ENCODE measurements around the gene MEG3.
"Not testable (repeated sequence)": the region's sequence is repeated elsewhere in the genome, so short reads cannot be mapped to it uniquely, and the experiment has no call there.

MEG3 gene

GRCh38 chr14:100816286-100816949, 9.5 kb upstream of the MEG3 start:
- no peak for DNase-seq

DNA sequence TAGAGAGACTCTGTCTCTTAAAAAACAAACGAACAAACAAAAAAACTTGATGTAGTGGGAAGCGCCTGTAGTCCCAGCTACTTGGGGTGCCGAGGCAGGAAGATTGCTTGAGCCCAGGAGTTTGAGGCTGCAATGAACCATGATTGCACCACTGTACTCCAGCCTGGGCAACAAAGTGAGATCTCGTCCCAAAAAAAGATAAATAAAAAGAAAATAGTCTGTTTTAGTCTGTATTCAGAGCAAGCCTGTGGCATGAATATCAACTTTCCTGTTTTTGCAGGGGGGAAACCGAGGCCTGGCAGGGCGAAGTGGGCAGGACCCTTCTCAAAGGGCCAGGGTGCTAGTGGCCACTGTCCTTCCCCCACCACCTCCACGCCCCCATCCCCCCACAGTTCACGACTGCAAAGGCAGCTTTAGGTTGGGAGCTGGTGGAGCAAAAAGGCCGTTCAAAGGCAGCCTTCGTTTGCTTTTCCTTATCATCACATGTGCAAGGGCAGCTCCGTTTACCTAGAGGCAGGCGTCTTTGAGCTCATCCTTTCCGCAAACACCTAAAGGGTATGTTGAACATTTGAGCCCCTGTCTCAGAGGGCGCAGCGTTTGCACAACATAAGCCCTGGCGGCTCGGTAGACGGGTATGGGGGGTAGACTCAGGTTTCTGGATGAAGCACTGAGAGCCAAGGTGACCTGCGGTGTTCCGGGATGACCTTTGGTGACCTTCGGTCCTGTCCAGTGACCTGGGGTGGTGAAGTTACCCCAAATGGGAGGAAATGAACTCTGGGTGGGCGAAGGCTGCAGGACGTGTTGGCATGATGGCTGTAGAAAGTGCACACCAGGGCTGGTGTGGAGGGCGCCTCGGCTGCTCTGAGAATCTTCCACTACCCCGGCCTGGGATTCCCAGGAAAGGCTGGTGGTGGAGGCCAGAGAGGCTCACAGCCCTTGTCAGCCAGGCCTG, 8.7 kb upstream of the MEG3 start:
- DNase-seq: no peak

- no peak for DNase-seq
These were observed 7.7 kb upstream of the MEG3 start for GRCh38 chr14:100818221-100818699.

GRCh38 chr14:100818923-100819322, 7.0 kb upstream of the MEG3 start:
- DNase-seq: not testable (repeated sequence)

DNA sequence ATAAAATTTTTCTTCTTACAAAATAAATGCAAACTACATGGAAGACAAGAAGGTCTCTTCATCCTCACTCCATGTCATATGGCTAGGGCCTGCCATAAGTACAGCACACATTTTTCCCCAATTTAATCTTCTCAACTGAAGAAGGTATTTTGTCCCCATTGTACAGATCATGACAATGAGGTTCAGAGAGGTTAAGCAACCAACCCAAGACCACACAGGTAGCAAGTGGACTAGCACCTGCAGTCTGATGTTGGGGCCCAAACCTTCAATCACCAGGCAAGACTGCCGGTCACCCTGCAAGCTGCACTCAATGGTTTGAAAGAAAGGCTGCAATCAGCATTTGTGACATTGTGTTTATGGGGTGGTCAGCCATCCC, 6.5 kb upstream of the MEG3 start:
- DNase-seq: no peak

DNA sequence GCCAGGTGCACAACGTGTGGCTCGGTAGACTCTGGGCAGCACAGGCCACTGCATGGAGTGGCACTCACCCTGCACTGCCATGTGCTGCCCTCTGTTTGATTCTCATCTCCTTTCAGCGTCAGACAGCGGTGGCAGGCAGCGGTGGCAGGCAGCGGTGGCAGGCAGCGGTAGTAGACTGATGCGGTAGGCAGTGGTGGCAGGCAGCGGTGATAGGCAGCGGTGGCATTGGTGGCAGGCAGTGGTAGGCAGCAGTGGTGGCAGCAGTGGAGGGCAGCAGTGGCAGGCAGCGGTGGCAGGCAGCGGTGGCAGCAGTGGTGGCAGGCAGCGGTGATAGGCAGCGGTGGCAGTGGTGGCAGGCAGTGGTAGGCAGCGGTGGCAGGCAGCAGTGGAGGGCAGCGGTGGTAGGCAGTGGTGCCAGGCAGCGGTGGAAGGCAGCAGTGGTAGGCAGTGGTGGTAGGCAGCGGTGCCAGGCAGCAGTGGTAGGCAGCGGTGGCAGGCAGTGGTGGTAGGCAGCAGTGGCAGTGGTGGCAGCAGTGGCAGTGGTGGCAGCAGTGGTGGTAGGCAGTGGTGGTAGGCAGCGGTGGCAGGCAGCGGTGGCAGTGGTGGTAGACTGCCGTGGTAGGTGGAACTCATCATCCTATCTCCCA, 6.0 kb upstream of the MEG3 start:
- no peak for DNase-seq

DNA sequence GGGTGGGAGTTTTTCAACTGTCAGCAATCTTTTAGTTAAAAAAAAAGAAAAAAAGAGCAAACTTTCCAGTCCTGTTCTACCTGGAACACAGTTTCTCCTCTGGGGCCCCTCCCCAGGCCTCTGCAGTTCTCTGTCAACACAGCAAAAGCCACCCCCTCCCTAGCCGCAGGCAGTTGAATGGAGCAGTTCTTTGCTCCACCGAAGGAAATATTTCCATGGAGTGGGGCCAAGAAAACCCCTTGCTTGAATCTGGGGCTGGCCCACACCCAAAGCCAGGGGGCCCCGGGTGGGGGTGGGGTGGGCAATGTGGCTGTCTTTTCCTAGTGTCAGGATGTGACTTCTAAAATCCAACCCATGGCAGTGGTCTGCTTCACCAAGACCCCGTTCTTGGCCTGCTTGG, 5.0 kb upstream of the MEG3 start:
- DNase-seq: no peak

DNA sequence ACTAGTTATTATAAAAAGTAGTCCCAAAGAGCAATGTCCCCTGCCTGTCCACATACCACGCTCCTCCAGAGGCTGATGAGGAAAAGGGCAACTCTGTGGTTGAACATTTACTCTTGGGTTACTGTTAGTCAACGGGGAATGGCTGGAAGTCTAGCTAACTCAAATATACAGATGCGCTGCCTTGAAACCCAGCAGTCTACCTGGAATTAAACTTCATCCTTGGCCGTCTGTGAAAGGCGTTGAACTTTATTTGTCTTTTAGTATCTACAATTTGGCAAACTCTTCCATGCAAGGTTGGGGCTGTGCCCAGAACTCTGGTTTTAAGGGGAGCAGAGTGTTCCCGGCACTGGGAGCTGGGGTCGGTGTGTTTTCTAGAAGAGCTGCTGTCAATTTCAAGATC, 3.9 kb upstream of the MEG3 start:
- no peak for DNase-seq

DNA sequence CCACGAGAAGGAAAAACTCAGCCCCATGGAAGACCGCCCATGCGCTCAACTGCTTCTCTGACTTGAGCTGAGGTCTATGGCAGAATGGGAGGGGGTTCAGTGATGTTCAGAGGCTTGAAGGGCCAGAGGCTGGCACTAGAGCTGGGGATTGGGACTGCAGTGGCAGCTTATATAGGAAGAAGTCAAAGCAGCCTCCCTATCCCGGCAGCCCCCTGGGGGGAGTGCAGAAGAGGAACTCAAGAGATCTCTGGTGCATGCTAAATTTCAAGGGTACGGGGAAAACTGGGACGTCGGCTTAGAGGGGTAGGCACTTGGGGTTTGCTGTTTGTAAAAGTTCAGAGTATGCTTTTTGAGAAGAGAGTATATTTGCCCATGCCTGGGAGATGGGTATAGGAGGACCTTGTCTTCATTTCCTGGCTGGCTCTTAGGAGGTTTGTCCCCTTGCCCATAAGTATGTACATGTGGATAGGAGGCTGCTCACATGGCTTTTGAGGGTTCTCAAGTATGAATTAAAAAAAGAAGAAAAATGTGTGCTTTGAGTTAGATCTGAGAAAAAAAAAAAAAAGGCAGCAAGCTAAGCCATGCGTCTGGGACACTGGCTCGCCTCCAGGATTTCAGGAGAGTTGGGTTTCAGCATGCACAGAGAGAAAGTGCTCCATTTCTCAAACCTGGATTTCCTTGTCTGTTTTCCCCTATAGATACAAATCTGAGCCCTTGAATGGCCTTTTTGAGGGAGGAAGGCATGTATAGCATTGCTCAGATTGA, 3.2 kb upstream of the MEG3 start:
- DNase-seq: no peak

DNA sequence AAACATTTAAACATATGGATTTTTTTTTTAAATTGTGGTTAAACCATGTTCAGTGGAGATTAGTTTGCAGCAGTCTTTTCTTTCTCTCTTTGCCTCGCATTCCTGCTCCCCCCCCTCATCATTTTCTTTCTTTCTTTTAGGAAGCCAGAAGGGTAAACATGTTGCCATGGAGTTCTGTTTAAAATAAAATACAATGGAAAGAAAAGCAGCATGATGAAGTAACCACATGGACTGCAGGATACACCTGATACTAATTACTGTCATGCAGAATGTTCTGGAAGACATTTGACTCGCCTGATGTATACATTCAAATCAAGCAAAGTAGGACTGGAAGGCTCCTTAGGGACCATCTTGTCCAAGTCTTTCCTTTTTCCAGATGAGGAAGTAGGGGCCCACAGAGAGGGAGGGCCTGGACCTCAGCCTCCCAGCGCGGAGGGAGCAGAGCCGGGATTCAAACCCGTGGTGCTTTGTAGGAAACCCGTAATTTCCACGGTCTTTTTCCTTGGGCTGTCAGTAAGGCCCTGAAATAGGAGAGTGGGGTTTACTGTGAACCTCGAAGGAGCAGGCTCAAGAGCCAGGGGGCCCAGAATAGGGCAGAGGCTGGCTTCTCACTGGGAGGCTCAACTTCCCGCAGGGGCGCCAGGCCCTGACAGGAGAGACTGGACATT, 2.4 kb upstream of the MEG3 start:
- DNase-seq: no peak

DNA sequence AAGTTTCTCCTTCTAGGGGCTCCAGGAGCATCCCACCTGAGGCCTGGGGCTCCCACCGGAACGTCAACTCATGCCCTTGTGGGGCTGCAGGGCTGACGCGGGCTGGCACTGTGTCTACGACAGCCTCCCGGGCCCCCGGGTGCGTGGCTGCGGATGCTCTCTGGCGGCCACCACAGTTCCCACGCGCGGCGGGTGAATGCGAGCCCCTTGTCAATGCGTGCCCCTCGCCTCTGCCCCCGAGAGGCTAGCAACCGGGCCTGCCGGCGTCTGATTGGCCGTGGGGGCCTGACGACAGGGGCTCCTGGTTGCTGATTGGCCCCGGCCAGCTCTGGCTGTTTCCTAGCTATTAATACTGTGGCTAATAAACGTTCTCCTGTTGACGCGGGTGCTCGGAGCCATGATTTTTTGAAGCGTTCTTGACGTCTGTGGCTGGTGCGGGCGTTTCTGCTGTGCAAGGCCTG, 1.8 kb upstream of the MEG3 start:
- no peak for DNase-seq

DNA sequence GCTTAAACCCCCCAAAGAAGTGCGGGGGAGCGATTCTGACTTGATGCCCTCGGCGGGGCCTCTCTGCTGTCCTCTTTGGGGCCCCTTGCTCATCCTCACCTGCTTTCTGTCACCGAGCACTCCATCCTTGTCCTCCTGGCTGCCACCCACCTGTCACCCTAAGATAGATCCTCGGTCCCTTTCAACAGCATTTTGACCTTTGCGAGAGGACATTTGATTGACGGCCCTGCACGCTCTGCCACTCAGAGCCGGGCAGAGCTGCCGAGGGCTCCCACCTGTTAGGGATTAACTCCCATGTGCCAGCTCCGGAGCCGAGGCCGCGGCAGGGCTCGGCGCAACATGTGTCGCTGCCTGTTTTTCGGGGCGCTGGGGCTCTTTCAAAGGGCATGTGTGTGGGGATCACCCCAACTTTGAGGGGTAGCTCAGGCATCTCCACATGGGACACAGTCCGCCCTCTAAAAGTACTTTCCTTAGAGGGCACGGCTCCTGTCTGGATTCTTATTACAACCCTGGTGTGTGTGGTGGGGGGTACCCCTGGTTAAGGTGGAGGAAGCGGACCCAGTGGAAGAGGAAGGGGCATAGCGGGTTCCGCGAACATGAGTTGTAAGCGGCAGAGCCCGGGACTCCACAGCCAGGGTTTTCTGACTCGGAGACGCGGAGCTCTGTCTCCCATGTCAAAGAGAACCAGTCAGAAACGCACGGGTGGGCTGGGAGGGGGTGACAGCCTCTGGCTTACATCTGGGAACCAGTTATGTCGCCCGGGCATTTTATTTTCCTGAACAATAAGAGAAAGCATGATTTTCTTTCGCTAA, 811 bp upstream of the MEG3 start:
- DNase-seq: no peak

GRCh38 chr14:100826391-100827100, 628 bp downstream of the MEG3 start:
- no peak for DNase-seq

DNA sequence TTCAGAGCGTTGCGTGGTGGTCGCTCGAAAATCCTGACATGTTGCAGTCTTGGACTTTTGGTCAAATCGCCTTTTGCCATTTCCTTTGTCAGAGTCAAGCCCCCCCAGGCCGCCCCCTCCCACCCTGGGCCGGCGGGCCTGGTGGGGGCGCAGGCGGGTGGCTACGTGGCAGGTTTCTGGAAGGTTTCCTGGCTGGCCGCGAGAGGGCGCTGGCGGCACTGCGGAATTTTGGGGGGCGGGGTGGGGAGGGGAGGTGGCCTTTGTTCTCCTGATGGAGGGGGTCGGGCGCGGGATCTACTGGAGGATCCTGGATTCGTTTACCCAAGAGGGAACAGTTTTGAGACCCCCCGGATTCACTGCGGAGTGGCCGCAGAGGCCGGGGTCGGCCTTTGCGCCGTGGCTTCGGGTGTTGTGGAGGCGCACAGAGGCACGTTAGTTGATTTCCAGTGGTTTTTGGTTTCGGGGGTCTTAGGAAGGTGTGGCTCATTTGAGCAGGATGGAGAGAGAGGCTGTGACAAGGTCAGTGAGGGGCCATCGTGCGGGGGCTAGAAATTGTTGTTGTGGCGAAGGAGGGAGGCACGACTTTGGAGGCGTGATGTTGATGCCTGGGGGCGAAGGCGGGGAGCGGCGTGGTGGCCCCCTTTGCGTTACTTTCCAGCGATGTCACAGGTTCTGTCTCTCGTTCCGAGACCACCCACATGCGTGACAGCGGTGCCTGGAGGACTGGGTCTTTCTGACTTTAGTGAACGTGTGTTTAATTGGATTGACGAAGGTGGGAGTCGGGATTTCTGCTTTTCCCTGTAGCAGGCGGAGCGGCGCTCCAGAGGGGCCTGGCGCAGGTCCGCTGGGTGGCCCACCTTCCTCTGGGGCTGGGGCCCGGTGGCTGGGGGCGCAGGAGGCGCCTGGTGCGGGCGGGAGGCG, 1.4 kb downstream of the MEG3 start:
- no peak for DNase-seq

DNA sequence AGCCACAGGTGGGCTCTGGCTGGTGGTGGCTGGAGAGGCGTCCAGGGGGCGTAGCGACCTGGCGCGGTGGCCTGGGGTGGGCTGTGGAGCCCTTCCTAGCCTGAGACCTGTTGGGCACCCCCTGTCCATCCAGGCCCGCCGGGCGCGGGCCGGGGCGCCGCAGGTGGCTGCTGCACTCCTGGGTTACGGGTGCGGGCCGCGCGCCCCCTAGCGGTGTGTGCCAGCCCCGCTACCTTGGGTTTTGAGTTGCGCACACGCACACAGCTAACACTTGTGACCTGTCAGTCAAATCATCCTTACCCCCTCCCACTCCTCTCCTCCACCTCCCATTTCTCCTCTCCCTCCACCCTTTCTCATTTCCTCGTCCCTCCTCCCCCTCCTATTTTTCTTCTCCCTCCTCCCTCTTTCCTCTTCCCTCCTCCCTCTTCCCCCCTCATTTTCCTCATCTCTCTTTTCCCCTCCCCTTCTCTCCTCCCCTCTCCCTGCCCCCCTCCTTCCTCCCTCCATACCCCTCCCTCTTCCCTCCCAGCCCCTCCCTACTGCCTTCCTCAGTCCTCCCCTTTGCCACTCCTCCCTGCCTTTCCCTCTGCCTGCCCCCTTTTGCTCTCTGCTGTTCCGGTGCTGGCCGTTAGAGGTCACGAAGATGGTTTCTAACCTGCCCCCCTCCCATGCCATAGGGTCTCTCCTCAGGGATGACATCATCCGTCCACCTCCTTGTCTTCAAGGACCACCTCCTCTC, 2.3 kb downstream of the MEG3 start:
- no peak for DNase-seq

- DNase-seq: no peak
These were observed 4.8 kb downstream of the MEG3 start for GRCh38 chr14:100830681-100831080.

- no peak for DNase-seq
These were observed 6.5 kb downstream of the MEG3 start for GRCh38 chr14:100832311-100832960.

DNA sequence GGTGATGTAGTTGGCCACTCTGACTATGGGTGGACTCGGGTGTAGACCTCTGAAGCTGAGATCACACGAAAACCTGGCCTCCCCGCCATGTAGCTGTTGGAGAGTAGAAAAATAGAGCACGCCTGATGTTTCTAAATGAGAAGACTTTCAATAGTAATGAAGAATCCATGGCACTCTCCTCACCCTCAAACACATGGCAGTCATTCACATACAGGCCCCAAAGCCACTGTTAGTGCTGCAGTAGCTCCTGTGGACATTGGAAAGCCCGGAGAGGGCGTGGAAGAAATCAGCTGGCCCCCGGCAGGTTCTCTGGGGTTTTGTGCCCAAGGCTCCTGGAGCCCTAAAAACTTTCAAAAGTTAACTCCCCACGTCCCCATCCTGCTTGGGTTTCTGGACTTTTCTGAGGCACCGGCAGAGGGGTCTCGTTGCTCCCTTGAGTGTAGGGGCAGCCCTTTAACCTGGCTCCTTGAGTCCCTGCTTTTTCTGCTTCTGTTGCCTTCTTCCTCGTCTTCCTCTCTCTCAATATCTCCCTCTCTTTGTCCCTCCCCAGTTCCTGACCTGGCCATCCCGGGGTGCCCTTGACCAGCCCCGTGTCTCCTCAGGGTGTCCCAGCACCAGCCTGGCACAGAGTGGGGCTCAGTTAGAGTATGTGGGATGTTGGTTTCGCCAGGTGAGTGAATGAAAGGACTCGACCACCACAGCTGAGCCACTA, 8.3 kb downstream of the MEG3 start:
- no peak for DNase-seq
